Lower leg skin (tissue), 3 donors: ENCODE measurements around the gene CNMD.

ENCODE experiments used
- CTCF ChIP-seq, 3 donors: fragments of 450-650 bp; IDR thresholded peaks; one replicate each; pipeline ENCODE4 v1.5.1; 2016; ENCODE audit warnings: antibody characterized with exemption in 3 of 3, mild to moderate bottlenecking in 3 of 3, moderate library complexity in 2 of 3
- POLR2A ChIP-seq, 2 donors: fragments of 450-650 bp; IDR thresholded peaks; one replicate each; pipeline ENCODE4 v1.6.1; 2016 to 2017; ENCODE audit warnings: antibody characterized with exemption in 2 of 2, mild to moderate bottlenecking in 1 of 2, moderate library complexity in 1 of 2

GRCh38 chr13:52737451-52737850 lies 2.2 kb downstream of the CNMD start:
- TF ChIP-seq CTCF (IDR thresholded peaks at IDR 0.05) = no peak
- TF ChIP-seq POLR2A (IDR thresholded peaks at IDR 0.05) = no peak
